CD4-positive, CD25-positive, alpha-beta regulatory T cell (primary cell): Measurements from ENCODE around the gene CIT. TPM values are rescaled to one million over a fixed set of nuclear protein-coding genes. Genes with fewer than 3 reads are reported as not detected.

Experiments used
- ATAC-seq, 2 donors: fragments of 150-1000 bp; cut with Tn5 transposase; one replicate each; pipeline ENCODE4 v1.10.0; 2021; ENCODE audit warnings: low read depth in 2 of 2, moderate number of reproducible peaks in 2 of 2, moderate library complexity in 1 of 2
- DNase-seq, 3 donors: peaks; one replicate each; pipeline versions ENCODE4 v3.0.0 to v3.0.0-alpha.2; 2012 to 2022; ENCODE audit warnings: mixed read lengths in 1 of 3
- H3K27ac ChIP-seq: one replicate; pipeline ENCODE4 v1.7.0; 2013; ENCODE audit warnings: mild to moderate bottlenecking, low read length; ENCODE audit not compliant: insufficient read depth, poor library complexity, severe bottlenecking
- H3K27me3 ChIP-seq: one replicate; pipeline ENCODE4 v1.7.0; 2013; ENCODE audit warnings: low read length; ENCODE audit not compliant: control insufficient read depth, insufficient read depth
- H3K36me3 ChIP-seq: one replicate; pipeline ENCODE4 v1.7.0; 2013; ENCODE audit warnings: mild to moderate bottlenecking, low read length, moderate library complexity; ENCODE audit not compliant: control insufficient read depth, insufficient read depth
- H3K4me1 ChIP-seq: 2 replicates; pipeline ENCODE4 v1.7.0; 2013; ENCODE audit warnings: mild to moderate bottlenecking, low read length; ENCODE audit not compliant: insufficient read depth, control insufficient read depth, poor library complexity, severe bottlenecking
- H3K4me3 ChIP-seq: one replicate; pipeline ENCODE4 v1.7.0; 2013; ENCODE audit warnings: low read depth, mild to moderate bottlenecking, low read length, moderate library complexity
- H3K9me3 ChIP-seq, 2 experiments: 1 replicate in 1 of 2; 2 replicates in 1 of 2; pipeline ENCODE4 v1.7.0; 2013; ENCODE audit warnings: low read length in 2 of 2, mild to moderate bottlenecking in 1 of 2, moderate library complexity in 1 of 2; ENCODE audit not compliant: control insufficient read depth in 2 of 2
- H3K27ac Mint-ChIP-seq, 3 donors: one replicate each; pipeline ENCODE4 v1.8.0; 2020 to 2022; ENCODE audit warnings: mild to moderate bottlenecking in 3 of 3, mixed read lengths in 3 of 3, moderate library complexity in 2 of 3
- H3K27me3 Mint-ChIP-seq: one replicate; pipeline ENCODE4 v1.8.0; 2022; ENCODE audit warnings: mild to moderate bottlenecking, mixed read lengths
- H3K36me3 Mint-ChIP-seq: one replicate; pipeline ENCODE4 v1.8.0; 2020; ENCODE audit warnings: mixed read lengths
- H3K4me1 Mint-ChIP-seq, 4 donors: one replicate each; pipeline ENCODE4 v1.8.0; 2020 to 2022; ENCODE audit warnings: mixed read lengths in 4 of 4, mild to moderate bottlenecking in 1 of 4
- H3K4me3 Mint-ChIP-seq, 4 donors: one replicate each; pipeline ENCODE4 v1.8.0; 2020 to 2022; ENCODE audit warnings: mild to moderate bottlenecking in 4 of 4, mixed read lengths in 4 of 4, moderate library complexity in 3 of 4
- H3K9me3 Mint-ChIP-seq, 7 donors: one replicate each; pipeline ENCODE4 v1.8.0; 2020 to 2022; ENCODE audit warnings: mixed read lengths in 7 of 7, mild to moderate bottlenecking in 3 of 7, moderate library complexity in 2 of 7
- polyA plus RNA-seq, 4 donors: library from polyadenylated mRNA; unstranded; fragments of 300-500 nt; fragmentation: Illumina TruSeq; gene quantifications; one replicate each; pipeline ENCODE4 v1.2.3, GENCODE V29; 2021
- total RNA-seq: library from RNA; stranded (reverse); gene quantifications from one replicate; pipeline ENCODE4 v1.2.3, GENCODE V29; 2022

The CIT gene
- total and polyA plus RNA-seq, 5 donors from 2014 or later, result 0.32 to 6.3 (median 1.0) TPM

- Histone ChIP-seq H3K4me3 (no peak overlapping the region), H3K27me3 (no peaks in the 10 kb centered on the region), H3K27ac (no peak overlapping the region), H3K9me3 (no peaks in the 10 kb centered on the region), H3K36me3 (peaks cover 8% of the 10 kb centered on the region), H3K4me1 (no peaks in the 10 kb centered on the region)
- ATAC-seq, result no peak
- Mint-ChIP-seq H3K9me3 (peaks cover 0 to 2% (median 0%) of the 10 kb centered on the region in 7 donors), H3K27ac (no peak overlapping the region), H3K4me1 (peaks cover 0 to 9% (median under 1%) of the 10 kb centered on the region in 4 donors), H3K27me3 (no peaks in the 10 kb centered on the region), H3K4me3 (no peak overlapping the region), H3K36me3 (peaks cover 11% of the 10 kb centered on the region)
- DNase-seq, result no peak
Measured at GRCh38 chr12:119780786-119781434, 96.2 kb downstream of the CIT start.

DNA sequence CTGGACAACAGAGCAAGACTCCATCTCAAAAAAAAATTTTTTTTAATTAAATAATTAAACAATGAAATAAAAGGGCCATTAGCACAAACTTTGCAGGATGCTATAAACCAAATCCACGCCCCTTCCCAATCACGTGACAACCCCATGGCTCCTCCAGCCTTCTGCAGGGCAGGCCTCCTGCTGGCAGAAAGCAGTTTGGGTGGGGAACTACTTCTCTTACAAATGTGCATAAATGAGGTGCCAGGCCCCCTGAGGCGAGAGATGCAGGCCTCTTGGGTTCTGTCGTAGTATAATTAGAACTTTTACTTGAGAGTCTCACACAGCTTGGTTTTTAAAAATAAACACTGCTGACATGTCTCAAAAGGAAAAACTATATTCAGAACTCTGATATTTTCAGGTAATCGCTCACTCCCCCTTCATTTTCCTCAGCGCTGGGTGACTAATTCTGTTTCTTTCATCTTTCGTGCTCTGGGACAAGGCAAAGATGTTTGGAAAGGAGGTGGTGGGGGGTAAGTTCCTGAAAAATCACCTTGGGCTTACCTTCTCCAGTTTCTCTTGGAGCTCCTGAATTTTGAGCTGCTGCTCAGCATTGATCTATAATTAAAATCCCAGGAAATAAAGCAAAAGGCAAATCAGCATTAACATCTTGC, 101.7 kb downstream of the CIT start:
- ATAC-seq, result no peak
- no peaks in the 10 kb centered on the region for H3K4me1 ChIP-seq

DNA sequence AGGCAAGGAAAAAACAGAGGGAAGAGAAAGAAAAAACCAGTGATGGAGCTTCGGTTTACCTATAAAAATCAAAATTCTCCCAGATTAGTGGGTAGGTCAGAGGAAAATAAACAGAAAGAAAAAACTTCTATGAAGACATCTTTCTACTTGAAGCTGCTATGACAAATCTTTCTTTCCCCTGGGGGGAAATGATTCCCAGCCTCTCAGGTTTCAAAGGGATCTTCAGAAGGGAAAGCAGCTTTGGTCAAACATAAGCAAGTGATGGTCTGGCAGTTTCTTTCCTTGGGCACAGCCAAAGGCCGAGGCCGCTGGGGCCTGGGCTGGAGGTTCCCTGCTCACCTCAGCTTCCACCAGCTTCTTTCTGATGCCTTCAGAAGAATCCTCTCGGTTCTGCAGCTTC, 104.7 kb downstream of the CIT start:
- no peaks in the 10 kb centered on the region for H3K9me3 Mint-ChIP-seq
- H3K4me1 ChIP-seq, result no peaks in the 10 kb centered on the region
- peak overlapping the region in 1 of 3 donors; percentile 13 for H3K27ac Mint-ChIP-seq
- no peak overlapping the region for H3K4me3 Mint-ChIP-seq
- no peaks in the 10 kb centered on the region for H3K4me1 Mint-ChIP-seq
- H3K27me3 ChIP-seq, result no peaks in the 10 kb centered on the region
- no peak overlapping the region for H3K27ac ChIP-seq
- no peaks in the 10 kb centered on the region for H3K27me3 Mint-ChIP-seq
- DNase-seq, result no peak
- no peaks in the 10 kb centered on the region for H3K9me3 ChIP-seq
- peaks cover 23% of the 10 kb centered on the region for H3K36me3 Mint-ChIP-seq
- ATAC-seq, result no peak
- H3K4me3 ChIP-seq, result no peak overlapping the region
- peaks cover 3% of the 10 kb centered on the region for H3K36me3 ChIP-seq

More for the DNA sequence above, 101.7 kb downstream of the CIT start:
- no peaks in the 10 kb centered on the region for H3K27me3 ChIP-seq
- no peak overlapping the region for H3K27ac ChIP-seq
- H3K4me3 ChIP-seq, result no peak overlapping the region
- H3K9me3 Mint-ChIP-seq, result no peaks in the 10 kb centered on the region
- no peak for DNase-seq
- peak overlapping the region in 1 of 3 donors; percentile 5 for H3K27ac Mint-ChIP-seq
- peaks cover 23% of the 10 kb centered on the region for H3K36me3 Mint-ChIP-seq
- H3K9me3 ChIP-seq, result no peaks in the 10 kb centered on the region
- H3K27me3 Mint-ChIP-seq, result no peaks in the 10 kb centered on the region
- H3K4me1 Mint-ChIP-seq, result peaks cover 0 to 2% (median 0%) of the 10 kb centered on the region in 4 donors
- H3K4me3 Mint-ChIP-seq, result no peak overlapping the region
- H3K36me3 ChIP-seq, result peaks cover 3% of the 10 kb centered on the region

DNA sequence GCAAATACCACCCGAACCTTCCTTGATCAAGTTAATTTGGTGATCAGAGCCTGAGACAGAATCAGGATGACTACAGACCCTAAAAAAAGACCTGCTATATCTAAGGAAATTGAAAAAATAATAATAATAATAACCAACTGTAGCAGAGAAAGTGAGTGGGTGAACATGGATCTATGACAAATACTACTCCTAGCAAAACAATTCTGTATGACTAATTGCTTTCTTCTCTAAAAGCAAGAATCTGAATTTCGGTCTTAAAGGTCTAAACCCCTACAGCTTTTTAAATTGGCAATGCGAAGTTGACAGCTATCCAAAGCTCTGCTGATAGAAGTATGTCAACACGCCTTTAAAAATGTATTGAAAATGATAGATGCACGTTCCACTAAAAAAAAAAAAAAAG, 107.0 kb downstream of the CIT start:
- H3K36me3 ChIP-seq, result peaks cover 3% of the 10 kb centered on the region
- no peaks in the 10 kb centered on the region for H3K27me3 Mint-ChIP-seq
- DNase-seq, result no peak

DNA sequence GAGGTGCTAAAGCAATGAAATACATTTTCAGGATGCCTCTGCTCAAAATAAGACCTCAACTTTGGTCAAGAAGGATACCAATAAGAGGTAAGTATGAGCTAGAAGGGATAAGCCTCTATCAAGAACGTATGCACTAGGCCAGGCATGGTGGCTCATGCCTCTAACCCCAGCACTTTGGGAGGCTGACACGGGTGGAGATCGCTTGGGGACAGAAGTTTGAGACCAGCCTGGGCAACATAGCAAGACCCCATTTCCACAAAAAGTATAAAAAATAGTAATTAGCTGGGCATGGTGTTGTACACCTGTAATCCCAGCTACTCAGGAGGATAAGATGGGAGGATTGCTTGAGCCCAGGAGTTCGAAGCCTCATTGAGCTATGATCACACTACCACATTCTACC, 114.5 kb downstream of the CIT start:
- peaks cover 35% of the 10 kb centered on the region for H3K36me3 Mint-ChIP-seq
- H3K4me3 Mint-ChIP-seq, result no peak overlapping the region
- peak overlapping the region in 1 of 3 donors; percentile 72 for H3K27ac Mint-ChIP-seq
- no peaks in the 10 kb centered on the region for H3K9me3 ChIP-seq
- H3K4me1 ChIP-seq, result no peaks in the 10 kb centered on the region
- DNase-seq (no peak), ATAC-seq (no peak)
- H3K27me3 ChIP-seq, result no peaks in the 10 kb centered on the region
- no peak overlapping the region for H3K4me3 ChIP-seq
- H3K27ac ChIP-seq, result no peak overlapping the region
- peaks cover 0 to 15% (median 0%) of the 10 kb centered on the region in 7 donors for H3K9me3 Mint-ChIP-seq
- no peaks in the 10 kb centered on the region for H3K27me3 Mint-ChIP-seq
- no peaks in the 10 kb centered on the region for H3K4me1 Mint-ChIP-seq
- no peaks in the 10 kb centered on the region for H3K36me3 ChIP-seq

More for the DNA sequence above, 107.0 kb downstream of the CIT start:
- Mint-ChIP-seq H3K36me3 (peaks cover 31% of the 10 kb centered on the region), H3K4me1 (no peaks in the 10 kb centered on the region), H3K4me3 (no peak overlapping the region), H3K9me3 (no peaks in the 10 kb centered on the region), H3K27ac (no peak overlapping the region)
- Histone ChIP-seq H3K27ac (no peak overlapping the region), H3K4me3 (no peak overlapping the region), H3K4me1 (no peaks in the 10 kb centered on the region), H3K27me3 (no peaks in the 10 kb centered on the region), H3K9me3 (no peaks in the 10 kb centered on the region)
- no peak for ATAC-seq

GRCh38 chr12:119758722-119759121, 118.4 kb downstream of the CIT start:
- Histone ChIP-seq H3K4me1 (no peaks in the 10 kb centered on the region), H3K27me3 (no peaks in the 10 kb centered on the region), H3K27ac (no peak overlapping the region), H3K4me3 (no peak overlapping the region), H3K9me3 (no peaks in the 10 kb centered on the region), H3K36me3 (no peaks in the 10 kb centered on the region)
- Mint-ChIP-seq H3K27ac (no peak overlapping the region), H3K27me3 (no peaks in the 10 kb centered on the region), H3K4me1 (no peaks in the 10 kb centered on the region), H3K36me3 (peaks cover 29% of the 10 kb centered on the region), H3K9me3 (peaks cover 0 to 8% (median 0%) of the 10 kb centered on the region in 7 donors), H3K4me3 (no peak overlapping the region)
- DNase-seq (no peak), ATAC-seq (no peak)

- Mint-ChIP-seq H3K36me3 (peaks cover 28% of the 10 kb centered on the region), H3K4me3 (no peak overlapping the region), H3K4me1 (no peaks in the 10 kb centered on the region), H3K27ac (peak overlapping the region in 1 of 3 donors; percentile 20), H3K9me3 (peaks cover 0 to 5% (median 0%) of the 10 kb centered on the region in 7 donors), H3K27me3 (no peaks in the 10 kb centered on the region)
- H3K4me1 ChIP-seq, result no peaks in the 10 kb centered on the region
- no peaks in the 10 kb centered on the region for H3K36me3 ChIP-seq
- H3K27me3 ChIP-seq, result no peaks in the 10 kb centered on the region
- no peak for DNase-seq
- H3K4me3 ChIP-seq, result no peak overlapping the region
- no peak overlapping the region for H3K27ac ChIP-seq
- no peaks in the 10 kb centered on the region for H3K9me3 ChIP-seq
- no peak for ATAC-seq
Measured at GRCh38 chr12:119758234-119758633, 118.9 kb downstream of the CIT start.

DNA sequence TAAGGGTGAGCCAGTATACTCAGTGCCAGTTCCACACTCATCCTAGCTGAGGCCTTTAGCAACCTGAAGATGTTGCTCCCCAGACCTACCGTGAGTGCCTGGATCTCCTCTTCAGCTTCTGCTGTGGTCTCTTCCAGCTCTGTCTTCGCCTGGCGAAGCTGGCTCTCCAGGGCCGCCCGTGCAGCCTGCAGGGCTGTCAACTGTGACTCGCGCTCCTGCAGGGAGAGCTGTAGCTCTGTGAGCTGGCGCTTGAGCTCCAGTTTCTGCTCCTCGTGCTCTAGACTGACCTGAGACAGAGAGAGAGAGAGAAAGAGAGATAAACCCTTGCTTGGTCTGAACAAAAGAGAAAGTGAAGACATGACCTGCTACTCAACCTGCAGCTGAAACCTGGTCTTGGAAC, 125.2 kb downstream of the CIT start:
- no peaks in the 10 kb centered on the region for H3K27me3 Mint-ChIP-seq

More for the DNA sequence above, 125.2 kb downstream of the CIT start:
- H3K9me3 ChIP-seq, result no peaks in the 10 kb centered on the region
- no peaks in the 10 kb centered on the region for H3K4me1 ChIP-seq
- H3K4me3 ChIP-seq, result no peak overlapping the region
- DNase-seq (no peak), ATAC-seq (no peak)
- no peak overlapping the region for H3K27ac ChIP-seq
- Mint-ChIP-seq H3K4me1 (no peaks in the 10 kb centered on the region), H3K4me3 (no peak overlapping the region), H3K9me3 (no peaks in the 10 kb centered on the region), H3K27ac (no peak overlapping the region), H3K36me3 (peaks cover 5% of the 10 kb centered on the region)
- no peaks in the 10 kb centered on the region for H3K36me3 ChIP-seq
- H3K27me3 ChIP-seq, result no peaks in the 10 kb centered on the region
